GM13976 (cell line): ENCODE data around the gene CCDC50.

ENCODE experiments used
- DNase-seq: peaks from one replicate; pipeline ENCODE4 v3.0.0; 2012; ENCODE audit warnings: low spot score
- CTCF ChIP-seq: IDR thresholded peaks from 2 replicates; pipeline ENCODE4 v1.5.1; 2012; ENCODE audit warnings: borderline replicate concordance, mild to moderate bottlenecking; ENCODE audit not compliant: insufficient read depth; ENCODE audit errors: extremely low read depth, missing control alignments, control extremely low read depth
- in situ Hi-C: fragments of 300-500 bp; cut with MboI; formaldehyde crosslinking; loops from one replicate; pipeline ENCODE4 v1.12.0; 2022; ENCODE audit warnings: low sequenced_read_pairs, mixed read lengths, inconsistent platforms; ENCODE audit not compliant: unreplicated experiment

Gene CCDC50

GRCh38 chr3:191428177-191428576 is 99.0 kb downstream of the CCDC50 start:
- DNase-seq = no peak
- in situ Hi-C loops = no loop called here
- no peak for TF ChIP-seq CTCF

GRCh38 chr3:191430103-191430502 is 100.9 kb downstream of the CCDC50 start:
- no peak for DNase-seq
- in situ Hi-C loops = no loop called here
- TF ChIP-seq CTCF = no peak

DNA sequence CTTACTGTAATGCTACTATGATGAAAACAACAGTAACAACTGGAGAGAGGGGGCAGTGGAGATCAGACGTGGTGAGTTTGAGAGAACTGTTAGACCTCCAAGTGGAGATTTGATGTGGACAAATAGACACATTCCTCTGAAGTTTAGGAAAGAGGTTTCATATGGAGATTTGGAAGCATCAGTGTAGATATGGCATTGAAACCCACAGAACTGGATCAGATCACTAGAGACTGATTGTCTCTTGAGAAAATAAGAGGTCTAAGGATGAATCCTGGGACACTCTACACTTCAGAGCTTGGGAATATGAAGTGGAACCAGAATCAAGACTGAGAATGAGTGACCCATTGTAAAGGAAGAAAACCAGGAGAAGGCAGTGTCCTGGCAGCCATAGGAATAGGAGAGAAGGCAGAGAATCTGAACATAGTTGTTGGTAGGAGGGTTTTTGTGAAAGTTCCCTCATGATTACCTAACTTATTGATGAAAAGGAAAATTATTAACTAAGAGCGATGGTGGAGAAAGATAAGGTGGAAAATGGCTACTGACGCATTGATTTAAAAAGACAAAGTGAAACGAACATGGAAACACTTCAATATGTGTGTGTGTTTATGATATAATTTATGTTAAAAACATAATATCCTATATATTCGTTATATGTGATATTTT is 102.1 kb downstream of the CCDC50 start:
- no peak for DNase-seq
- in situ Hi-C loops = no loop called here
- no peak for TF ChIP-seq CTCF

GRCh38 chr3:191432162-191432561 is 103.0 kb downstream of the CCDC50 start:
- TF ChIP-seq CTCF = no peak
- in situ Hi-C loops = no loop called here
- DNase-seq = no peak

- in situ Hi-C loops = no loop called here
- TF ChIP-seq CTCF = no peak
- no peak for DNase-seq
These were observed 104.8 kb downstream of the CCDC50 start for GRCh38 chr3:191434024-191434423.

GRCh38 chr3:191435981-191436380 is 106.8 kb downstream of the CCDC50 start:
- in situ Hi-C loops = no loop called here
- no peak for TF ChIP-seq CTCF
- no peak for DNase-seq
